ENCODE results near the gene CD151.

CD151 gene

DNA sequence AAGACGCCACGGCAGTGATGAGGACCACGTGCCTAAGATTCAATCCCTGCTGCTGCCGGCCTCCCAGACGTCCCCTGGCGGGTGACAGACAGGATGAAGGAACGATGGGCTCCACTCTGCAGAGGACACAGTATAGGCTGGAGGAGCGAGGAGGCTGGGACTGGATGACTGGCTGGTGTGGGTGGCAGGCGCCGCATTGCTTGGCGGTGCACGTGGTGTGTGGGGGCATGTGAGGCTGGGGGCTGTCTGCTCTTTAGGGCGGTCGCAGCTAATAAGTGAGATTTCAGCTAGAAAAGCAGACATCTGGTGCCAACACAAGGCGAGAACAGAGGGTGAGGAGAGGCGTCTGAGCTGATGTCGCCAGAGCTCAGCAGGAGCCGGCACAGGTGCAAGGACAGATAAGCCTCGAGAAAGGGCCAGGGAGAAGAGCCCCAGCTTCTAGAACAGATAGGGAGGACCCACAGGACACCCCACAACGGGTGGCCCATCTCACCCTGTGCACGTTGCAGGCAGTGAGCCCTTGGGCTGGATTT, 43.1 kb downstream of the CD151 start:
- peak; percentile 74 to 83 for DNase-seq

GRCh38 chr11:876545-876944, 43.8 kb downstream of the CD151 start:
- peak; percentile 72 to 75 for DNase-seq

GRCh38 chr11:877565-877964, 44.8 kb downstream of the CD151 start:
- DNase-seq, result no peak

- DNase-seq, result no peak
These were observed 47.7 kb downstream of the CD151 start for GRCh38 chr11:880447-880846.

DNA sequence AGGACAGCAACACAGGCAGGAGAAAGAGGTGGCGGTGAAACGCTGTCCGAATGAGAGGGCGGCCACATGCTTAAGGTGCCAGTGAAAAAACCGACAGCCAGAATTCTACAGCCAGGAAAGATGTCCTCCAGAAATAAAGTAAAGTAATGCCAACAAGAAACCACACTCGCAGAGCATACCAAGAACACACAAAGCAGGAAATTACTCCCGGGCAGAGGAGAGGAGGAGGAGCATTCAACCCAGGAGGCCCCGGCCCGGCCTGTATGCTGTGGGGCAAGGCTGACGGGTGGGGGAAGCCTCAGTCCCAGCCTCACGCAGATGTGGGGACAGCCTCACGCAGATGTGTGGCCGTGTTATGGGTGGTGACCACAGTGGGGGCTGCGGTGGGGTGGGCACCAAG, 49.8 kb downstream of the CD151 start:
- no peak for DNase-seq

GRCh38 chr11:883527-883926, 50.8 kb downstream of the CD151 start:
- no peak for DNase-seq

GRCh38 chr11:884578-885070, 51.9 kb downstream of the CD151 start:
- no peak for DNase-seq

DNA sequence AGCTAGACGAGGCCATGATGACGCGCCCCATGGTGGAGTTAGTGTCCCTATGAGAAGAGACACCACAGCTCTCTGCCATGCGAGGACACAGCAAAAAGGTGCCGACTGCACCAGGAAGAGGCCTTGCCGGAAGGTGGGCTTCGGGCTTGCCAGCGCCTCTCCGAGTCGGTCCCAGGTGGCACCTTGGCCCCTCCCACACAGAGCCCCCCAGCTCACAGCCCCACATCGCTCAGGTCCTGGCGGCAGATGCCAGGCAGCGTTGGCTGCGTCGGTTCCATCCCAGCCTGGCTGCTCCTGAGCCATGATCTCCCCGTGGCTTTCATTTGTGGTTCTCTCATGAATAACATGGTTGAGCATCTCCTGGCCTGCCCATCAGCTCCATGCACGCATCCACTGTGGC, 53.8 kb downstream of the CD151 start:
- DNase-seq, result no peak

DNA sequence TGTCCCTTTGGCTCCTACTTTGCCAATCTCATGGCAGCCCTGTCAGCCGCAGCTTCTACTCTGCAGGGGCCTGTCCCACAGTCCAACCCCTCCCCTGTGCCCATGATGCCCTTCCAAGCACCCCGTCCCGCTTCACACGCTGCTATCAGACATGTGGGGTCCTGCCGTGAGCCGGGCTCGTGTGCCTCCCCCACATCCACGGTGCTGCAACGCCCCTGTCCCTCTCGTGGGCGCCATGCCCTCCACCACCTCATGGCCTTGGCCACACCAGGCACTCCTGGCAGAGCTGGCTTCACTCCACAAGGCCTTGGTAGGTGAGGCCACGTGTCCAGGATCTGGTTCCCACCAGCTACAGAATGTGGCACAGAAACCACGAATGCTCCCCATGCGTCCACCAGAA, 54.8 kb downstream of the CD151 start:
- DNase-seq, result no peak
